HCT116 (cell line): ENCODE measurements around the gene GNAI2. TPM values are rescaled to one million over a fixed set of nuclear protein-coding genes. Genes with fewer than 3 reads are reported as not detected.

ENCODE experiments used
- ATAC-seq: fragments of 200-7000 bp; cut with Tn5 transposase; 2 replicates; pipeline ENCODE4 v1.9.1; 2020; ENCODE audit warnings: mild to moderate bottlenecking, moderate library complexity
- BruUV-seq: library from RNA; stranded (reverse); fragments of 400-500 nt; replicated peaks from 2 replicates; lab custom pipeline; 2021; lab: Mats Ljungman, UMichigan
- CTCF ChIA-PET: fragments of 300-600 bp; sonication (Branson Sonifier 250); formaldehyde crosslinking; loops from one replicate; lab custom pipeline; 2021; ENCODE audit warnings: antibody characterized with exemption; lab: Charles Lee
- POLR2A ChIA-PET: fragments of 300-600, 350-600 bp; sonication (Branson Sonifier 250); formaldehyde crosslinking; loops from one replicate; lab custom pipeline; 2021; ENCODE audit warnings: antibody characterized with exemption; lab: Charles Lee
- RAD21 ChIA-PET, 2 experiments: fragments of 300-600 bp; sonication (Branson Sonifier 250); formaldehyde crosslinking; loops; one replicate each; lab custom pipeline; 2023; ENCODE audit warnings: low total read pairs in 2 of 2; ENCODE audit not compliant: uncharacterized antibody in 2 of 2, unreplicated experiment in 2 of 2, low non-redundant PET in 1 of 2; lab: Charles Lee
- DNase-seq: peaks from one replicate; pipeline ENCODE4 v3.0.0-alpha.2; 2010; ENCODE audit warnings: low read depth, low spot score
- H2AFZ ChIP-seq: fragments of 200-600 bp; shearing (Covaris generic), sonication (generic); 2 replicates; pipeline ENCODE4 v1.6.1; 2017; ENCODE audit warnings: low read depth, mixed run types, mixed read lengths, antibody characterized with exemption, low read length; ENCODE audit not compliant: poor library complexity, severe bottlenecking
- H3K27ac ChIP-seq: 2 replicates; pipeline ENCODE4 v1.5.1; 2012; ENCODE audit warnings: low read depth, low read length
- H3K27me3 ChIP-seq: fragments of 200-600 bp; sonication (generic); 2 replicates; pipeline ENCODE4 v1.6.1; 2016; ENCODE audit warnings: mixed run types, low read length, mixed read lengths; ENCODE audit not compliant: insufficient read depth
- H3K36me3 ChIP-seq, 2 experiments: fragments of 200-500 bp in 1 of 2; fragments of 200-600 bp in 1 of 2; sonication (Bioruptor generic) in 1 of 2; sonication (generic) in 1 of 2; 2 replicates each; pipeline versions ENCODE4 v1.5.1 to v1.6.1; 2014 to 2016; ENCODE audit warnings: low read length in 2 of 2, inconsistent platforms in 1 of 2, mixed read lengths in 1 of 2, mixed run types in 1 of 2; ENCODE audit not compliant: insufficient read depth in 2 of 2, control insufficient read depth in 1 of 2
- H3K4me1 ChIP-seq, 2 experiments: fragments of 200-600 bp in 1 of 2; sonication (generic) in 1 of 2; 2 replicates each; pipeline versions ENCODE4 v1.5.1 to v1.6.1; 2012 to 2017; ENCODE audit warnings: low read length in 2 of 2, inconsistent platforms in 1 of 2, mild to moderate bottlenecking in 1 of 2, mixed read lengths in 1 of 2, mixed run types in 1 of 2, moderate library complexity in 1 of 2; ENCODE audit not compliant: insufficient read depth in 2 of 2, control insufficient read depth in 1 of 2
- H3K4me2 ChIP-seq: fragments of 200-600 bp; sonication (generic); 2 replicates; pipeline ENCODE4 v1.6.1; 2017; ENCODE audit warnings: mixed run types, low read length, mixed read lengths
- H3K4me3 ChIP-seq, 2 experiments: fragments of 200-600 bp in 1 of 2; sonication (generic) in 1 of 2; replicated peaks in 1 of 2; 2 replicates each; pipeline ENCODE4 v1.5.1; 2011 to 2016; ENCODE audit warnings: low read length in 2 of 2, control low read depth in 1 of 2, low read depth in 1 of 2, mild to moderate bottlenecking in 1 of 2, mixed read lengths in 1 of 2, mixed run types in 1 of 2
- H3K79me2 ChIP-seq: fragments of 200-600 bp; sonication (generic); 2 replicates; pipeline ENCODE4 v1.6.1; 2017; ENCODE audit warnings: mild to moderate bottlenecking, mixed run types, low read length, moderate library complexity, mixed read lengths; ENCODE audit not compliant: insufficient read depth
- H3K9ac ChIP-seq: fragments of 200-600 bp; sonication (generic); 2 replicates; pipeline ENCODE4 v1.6.1; 2016; ENCODE audit warnings: low read length, mixed read lengths
- H3K9me2 ChIP-seq: fragments of 200-600 bp; sonication (generic), shearing (Covaris generic); 2 replicates; pipeline ENCODE4 v1.6.1; 2017; ENCODE audit warnings: mixed run types, mild to moderate bottlenecking, moderate library complexity; ENCODE audit not compliant: insufficient read depth
- H3K9me3 ChIP-seq, 2 experiments: fragments of 200-500 bp in 1 of 2; fragments of 200-600 bp in 1 of 2; sonication (Bioruptor generic) in 1 of 2; sonication (generic) in 1 of 2; 2 replicates each; pipeline ENCODE4 v1.6.1; 2014 to 2017; ENCODE audit warnings: low read length in 2 of 2, mixed read lengths in 2 of 2, inconsistent platforms in 1 of 2, low read depth in 1 of 2, mild to moderate bottlenecking in 1 of 2, mixed run types in 1 of 2, moderate library complexity in 1 of 2; ENCODE audit not compliant: control insufficient read depth in 1 of 2, insufficient read depth in 1 of 2
- H4K20me1 ChIP-seq: fragments of 200-600 bp; sonication (generic), shearing (Covaris generic); 2 replicates; pipeline ENCODE4 v1.6.1; 2017; ENCODE audit warnings: mixed run types, mild to moderate bottlenecking, moderate library complexity; ENCODE audit not compliant: insufficient read depth
- ATF3 ChIP-seq: IDR thresholded peaks from 2 replicates; pipeline ENCODE4 v1.6.1; 2012
- CEBPB ChIP-seq: IDR thresholded peaks from 2 replicates; pipeline ENCODE4 v1.6.1; 2012; ENCODE audit warnings: low read depth
- CTCF ChIP-seq, 3 experiments: fragments of 200-600 bp in 1 of 3; sonication (generic) in 1 of 3; IDR thresholded peaks in 2 of 3; conservative IDR thresholded peaks in 1 of 3; 2 replicates each; pipeline ENCODE4 v1.5.1; 2012 to 2017; ENCODE audit warnings: low read depth in 2 of 3, low read length in 2 of 3, antibody characterized with exemption in 1 of 3, borderline replicate concordance in 1 of 3, control low read depth in 1 of 3, mild to moderate bottlenecking in 1 of 3, mixed read lengths in 1 of 3, mixed run types in 1 of 3, moderate library complexity in 1 of 3; ENCODE audit not compliant: insufficient read depth in 1 of 3
- EGR1 ChIP-seq: IDR thresholded peaks from 2 replicates; pipeline ENCODE4 v1.6.1; 2012; ENCODE audit warnings: low read depth
- EZH2 ChIP-seq: fragments of 200-600 bp; sonication (generic); IDR thresholded peaks from 2 replicates; pipeline ENCODE4 v1.6.1; 2017; ENCODE audit warnings: antibody characterized with exemption, mixed run types
- EZH2phosphoT487 ChIP-seq: fragments of 200-600 bp; IDR thresholded peaks from 2 replicates; pipeline ENCODE4 v1.6.1; 2018; ENCODE audit warnings: antibody characterized with exemption, borderline replicate concordance
- FOSL1 ChIP-seq: IDR thresholded peaks from 2 replicates; pipeline ENCODE4 v1.6.1; 2012; ENCODE audit warnings: low read depth
- JUND ChIP-seq: IDR thresholded peaks from 2 replicates; pipeline ENCODE4 v1.6.1; 2012
- POLR2A ChIP-seq: IDR thresholded peaks from 2 replicates; pipeline ENCODE4 v1.7.0; 2011; ENCODE audit warnings: borderline replicate concordance; ENCODE audit not compliant: insufficient read depth, insufficient read length; ENCODE audit errors: extremely low read depth
- POLR2AphosphoS5 ChIP-seq: IDR thresholded peaks from 2 replicates; pipeline ENCODE4 v1.6.1; 2011; ENCODE audit warnings: mild to moderate bottlenecking, low read depth, low read length, moderate library complexity
- RAD21 ChIP-seq: IDR thresholded peaks from 2 replicates; pipeline ENCODE4 v1.6.1; 2012; ENCODE audit warnings: low read depth, mild to moderate bottlenecking
- SIN3A ChIP-seq: IDR thresholded peaks from 2 replicates; pipeline ENCODE4 v1.6.1; 2012; ENCODE audit warnings: low read depth
- SP1 ChIP-seq: IDR thresholded peaks from 2 replicates; pipeline ENCODE4 v1.6.1; 2012; ENCODE audit warnings: low read depth
- SRF ChIP-seq: IDR thresholded peaks from 2 replicates; pipeline ENCODE4 v1.6.1; 2012; ENCODE audit warnings: low read depth
- TCF7L2 ChIP-seq: IDR thresholded peaks from 2 replicates; pipeline ENCODE4 v1.7.0; 2011; ENCODE audit warnings: borderline replicate concordance, inconsistent platforms; ENCODE audit not compliant: insufficient read depth, insufficient read length; ENCODE audit errors: extremely low read depth
- YY1 ChIP-seq: IDR thresholded peaks from 2 replicates; pipeline ENCODE4 v1.6.1; 2011; ENCODE audit warnings: low read length, low read depth, moderate library complexity, mild to moderate bottlenecking; ENCODE audit not compliant: insufficient replicate concordance; ENCODE audit errors: extremely low read depth
- ZBTB33 ChIP-seq: IDR thresholded peaks from 2 replicates; pipeline ENCODE4 v1.6.1; 2011; ENCODE audit warnings: mild to moderate bottlenecking, low read length, moderate library complexity; ENCODE audit not compliant: insufficient replicate concordance; ENCODE audit errors: extremely low read depth
- ZNF274 ChIP-seq: fragments of 200-500 bp; sonication (Bioruptor generic); IDR thresholded peaks from 2 replicates; pipeline ENCODE4 v1.6.1; 2014; ENCODE audit warnings: mild to moderate bottlenecking, low read depth, low read length, inconsistent platforms
- intact Hi-C: fragments of 100-400 bp; cut with micrococcal nuclease; formaldehyde crosslinking; loops from 2 replicates; pipeline ENCODE4 v1.10.0; 2022
- total RNA-seq: library from RNA; stranded (reverse); gene quantifications from one replicate; pipeline ENCODE4 v1.2.1, GENCODE V29; 2021; ENCODE audit not compliant: unreplicated experiment

GNAI2 gene
- total RNA-seq, 1 experiment from 2014 or later: 170 TPM

GRCh38 chr3:50245251-50245745, 9.3 kb downstream of the GNAI2 start:
- peaks cover 0 to 3% of the 10 kb centered on the region in 2 experiments; a peak in 2 of 4 replicates for H3K36me3 ChIP-seq
- no peak overlapping the region for H2AFZ ChIP-seq
- RAD21 ChIA-PET: no interaction called here
- no TSS peak for BruUV-seq
- no peaks in the 10 kb centered on the region for H4K20me1 ChIP-seq
- H3K9ac ChIP-seq: peak overlapping the region; percentile 77
- H3K79me2 ChIP-seq: peaks cover 95% of the 10 kb centered on the region
- intact Hi-C loops: no loop called here
- POLR2A ChIA-PET: no interaction called here
- TF ChIP-seq FOSL1 (no peak), SP1 (no peak), CTCF (IDR thresholded peaks at IDR 0.05 in 2 of 3, conservative IDR thresholded peaks at IDR 0.05 in 1 of 3; ENCODE audit: borderline replicate concordance in 1 of 3, insufficient read depth in 1 of 3, low read depth in 2 of 3, low read length in 2 of 3) (no peak), CEBPB (no peak), EZH2 (no peak), YY1 (no peak), ZBTB33 (no peak), ZNF274 (no peak), POLR2AphosphoS5 (no peak), RAD21 (no peak), SRF (no peak), POLR2A (no peak), TCF7L2 (no peak), ATF3 (no peak), JUND (no peak), EGR1 (no peak), SIN3A (no peak), EZH2phosphoT487 (no peak)
- H3K9me3 ChIP-seq: no peaks in the 10 kb centered on the region
- peak overlapping the region; percentile 86 for H3K27ac ChIP-seq
- ATAC-seq (peak; percentile 2), DNase-seq (no peak)
- H3K4me3 ChIP-seq: peak overlapping the region; percentile 50 to 59; a peak in 2 of 4 replicates
- H3K27me3 ChIP-seq: no peaks in the 10 kb centered on the region
- peaks cover 38 to 69% of the 10 kb centered on the region in 2 experiments for H3K4me1 ChIP-seq
- H3K4me2 ChIP-seq: peak overlapping the region; percentile 93
- CTCF ChIA-PET: interaction anchor here (0.6 to 2.0 kb wide), 2 partner anchors 53 to 1072 kb away, joined by 3 to 8 read pairs; partner anchors contain the start of gene GNAT1
- no peaks in the 10 kb centered on the region for H3K9me2 ChIP-seq
